ENCODE results near the gene KIF16B.

Gene KIF16B

GRCh38 chr20:16314320-16314719 lies 258.9 kb downstream of the KIF16B start:
- H3K4me3 ChIP-seq (ENCODE audit: low read depth, low read length): no peak overlapping the region

- H3K4me3 ChIP-seq (ENCODE audit: low read depth, low read length): no peak overlapping the region
Measured at GRCh38 chr20:16313917-16314316, 259.3 kb downstream of the KIF16B start.

- no peak overlapping the region for H3K4me3 ChIP-seq (ENCODE audit: low read depth, low read length)
Measured at GRCh38 chr20:16312998-16313397, 260.2 kb downstream of the KIF16B start.

GRCh38 chr20:16311756-16312155 lies 261.5 kb downstream of the KIF16B start:
- H3K4me3 ChIP-seq (ENCODE audit: low read depth, low read length): no peak overlapping the region

- no peak overlapping the region for H3K4me3 ChIP-seq (ENCODE audit: low read depth, low read length)
Measured at GRCh38 chr20:16308754-16309153, 264.5 kb downstream of the KIF16B start.

GRCh38 chr20:16302818-16303217 lies 270.4 kb downstream of the KIF16B start:
- H3K4me3 ChIP-seq (ENCODE audit: low read depth, low read length): no peak overlapping the region

- H3K4me3 ChIP-seq (ENCODE audit: low read depth, low read length): no peak overlapping the region
Measured at GRCh38 chr20:16301986-16302385, 271.3 kb downstream of the KIF16B start.

- H3K4me3 ChIP-seq (ENCODE audit: low read depth, low read length): no peak overlapping the region
Measured at GRCh38 chr20:16299897-16300296, 273.4 kb downstream of the KIF16B start.

GRCh38 chr20:16296931-16297330 lies 276.3 kb downstream of the KIF16B start:
- H3K4me3 ChIP-seq (ENCODE audit: low read depth, low read length): no peak overlapping the region

GRCh38 chr20:16295534-16295933 lies 277.7 kb downstream of the KIF16B start:
- H3K4me3 ChIP-seq (ENCODE audit: low read depth, low read length): no peak overlapping the region

GRCh38 chr20:16293590-16293989 lies 279.7 kb downstream of the KIF16B start:
- H3K4me3 ChIP-seq (ENCODE audit: low read depth, low read length): no peak overlapping the region

- no peak overlapping the region for H3K4me3 ChIP-seq (ENCODE audit: low read depth, low read length)
Measured at GRCh38 chr20:16292226-16292880, 280.9 kb downstream of the KIF16B start.

- no peak overlapping the region for H3K4me3 ChIP-seq (ENCODE audit: low read depth, low read length)
Measured at GRCh38 chr20:16290358-16290757, 282.9 kb downstream of the KIF16B start.

- no peak overlapping the region for H3K4me3 ChIP-seq (ENCODE audit: low read depth, low read length)
Measured at GRCh38 chr20:16287776-16288175, 285.5 kb downstream of the KIF16B start.

GRCh38 chr20:16286601-16287000 lies 286.6 kb downstream of the KIF16B start:
- no peak overlapping the region for H3K4me3 ChIP-seq (ENCODE audit: low read depth, low read length)

- H3K4me3 ChIP-seq (ENCODE audit: low read depth, low read length): no peak overlapping the region
Measured at GRCh38 chr20:16284385-16285100, 288.7 kb downstream of the KIF16B start.

GRCh38 chr20:16283978-16284377 lies 289.3 kb downstream of the KIF16B start:
- H3K4me3 ChIP-seq (ENCODE audit: low read depth, low read length): no peak overlapping the region

- H3K4me3 ChIP-seq (ENCODE audit: low read depth, low read length): no peak overlapping the region
Measured at GRCh38 chr20:16283307-16283706, 289.9 kb downstream of the KIF16B start.

- H3K4me3 ChIP-seq (ENCODE audit: low read depth, low read length): no peak overlapping the region
Measured at GRCh38 chr20:16280219-16280618, 293.0 kb downstream of the KIF16B start.

- H3K4me3 ChIP-seq (ENCODE audit: low read depth, low read length): no peak overlapping the region
Measured at GRCh38 chr20:16279320-16279719, 293.9 kb downstream of the KIF16B start.

- H3K4me3 ChIP-seq (ENCODE audit: low read depth, low read length): no peak overlapping the region
Measured at GRCh38 chr20:16273812-16274555, 299.3 kb downstream of the KIF16B start.

- no peak overlapping the region for H3K4me3 ChIP-seq (ENCODE audit: low read depth, low read length)
Measured at GRCh38 chr20:16272780-16273360, 300.4 kb downstream of the KIF16B start.

Data from iPS-11a (cell line).